B cell (primary cell): Measurements from ENCODE around the gene IQCB1.

Experiments
- CTCF ChIP-seq: fragments of 200-600 bp; IDR thresholded peaks from one replicate; pipeline ENCODE4 v1.8.0; 2022; ENCODE audit warnings: antibody characterized with exemption, mild to moderate bottlenecking
- EZH2 ChIP-seq: IDR thresholded peaks from 2 replicates; pipeline ENCODE4 v1.6.1; 2012; ENCODE audit warnings: borderline replicate concordance, low read depth, mild to moderate bottlenecking, moderate library complexity, low read length; ENCODE audit not compliant: insufficient read depth, poor library complexity, severe bottlenecking

GRCh38 chr3:121855555-121855954, 20.7 kb upstream of the IQCB1 start:
- TF ChIP-seq EZH2 = no peak
- peak; percentile 33 for TF ChIP-seq CTCF
